ENCODE data around the gene LCE5A.

DNA sequence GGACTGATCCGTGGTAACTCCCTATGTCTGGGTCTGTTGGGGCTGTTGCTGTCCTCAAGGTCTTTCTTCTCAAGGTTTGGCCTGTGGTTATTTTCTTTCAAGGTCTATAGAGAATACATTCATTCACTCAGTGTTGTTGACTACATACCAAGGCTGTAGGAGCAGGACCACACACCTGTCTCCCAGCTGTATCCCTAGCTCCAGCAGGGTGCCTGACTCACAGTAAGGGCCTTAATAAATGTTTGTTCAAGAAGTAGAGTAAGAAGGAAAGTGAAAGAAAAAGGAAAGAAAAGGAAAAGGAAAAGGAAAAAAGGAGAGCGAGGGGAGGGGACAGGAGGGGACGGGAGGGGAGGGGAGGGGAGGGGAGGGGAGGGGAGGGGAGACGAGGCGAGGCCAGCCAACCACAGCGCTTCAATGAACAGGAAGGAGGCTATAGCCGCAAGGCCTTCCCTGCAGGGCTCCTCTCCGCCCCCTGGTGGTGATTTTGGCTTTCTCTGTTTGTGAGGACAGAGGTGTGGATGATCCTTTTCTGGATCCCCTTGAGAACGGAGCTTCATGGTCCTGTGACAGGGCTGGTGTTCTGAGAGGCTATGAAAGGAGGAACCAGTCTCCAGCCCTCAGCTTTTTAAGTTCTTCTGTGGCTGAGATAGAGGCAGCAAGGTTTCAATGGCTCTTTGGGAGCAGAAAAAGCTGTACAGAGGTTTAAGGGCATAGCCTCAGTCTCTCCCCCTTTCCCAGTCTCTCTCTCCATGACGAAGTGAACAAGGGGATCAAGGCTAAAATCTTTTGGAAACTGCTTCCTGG is 30.6 kb upstream of the LCE5A start:
- TF ChIP-seq, protein P1, sequence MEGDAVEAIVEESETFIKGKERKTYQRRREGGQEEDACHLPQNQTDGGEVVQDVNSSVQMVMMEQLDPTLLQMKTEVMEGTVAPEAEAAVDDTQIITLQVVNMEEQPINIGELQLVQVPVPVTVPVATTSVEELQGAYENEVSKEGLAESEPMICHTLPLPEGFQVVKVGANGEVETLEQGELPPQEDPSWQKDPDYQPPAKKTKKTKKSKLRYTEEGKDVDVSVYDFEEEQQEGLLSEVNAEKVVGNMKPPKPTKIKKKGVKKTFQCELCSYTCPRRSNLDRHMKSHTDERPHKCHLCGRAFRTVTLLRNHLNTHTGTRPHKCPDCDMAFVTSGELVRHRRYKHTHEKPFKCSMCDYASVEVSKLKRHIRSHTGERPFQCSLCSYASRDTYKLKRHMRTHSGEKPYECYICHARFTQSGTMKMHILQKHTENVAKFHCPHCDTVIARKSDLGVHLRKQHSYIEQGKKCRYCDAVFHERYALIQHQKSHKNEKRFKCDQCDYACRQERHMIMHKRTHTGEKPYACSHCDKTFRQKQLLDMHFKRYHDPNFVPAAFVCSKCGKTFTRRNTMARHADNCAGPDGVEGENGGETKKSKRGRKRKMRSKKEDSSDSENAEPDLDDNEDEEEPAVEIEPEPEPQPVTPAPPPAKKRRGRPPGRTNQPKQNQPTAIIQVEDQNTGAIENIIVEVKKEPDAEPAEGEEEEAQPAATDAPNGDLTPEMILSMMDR (IDR thresholded peaks at IDR 0.05; ENCODE audit: insufficient read depth, low read length) = peak; percentile 46
- no peak for TF ChIP-seq POLR2AphosphoS5 (IDR thresholded peaks at IDR 0.05; ENCODE audit: low read depth)
